Stimulated activated CD8-positive, alpha-beta memory T cell treated with anti-CD3 and anti-CD28 coated beads, Interleukin-4, amount 100 ng/mL, for 24 hours (primary cell): ENCODE results near the gene CLPTM1L.
"Not testable (repeated sequence)": the region's sequence is repeated elsewhere in the genome, so short reads cannot be mapped to it uniquely, and the experiment has no call there.

ENCODE experiments used
- DNase-seq: peaks from one replicate; pipeline ENCODE4 v3.0.0-alpha.2; 2020; ENCODE audit warnings: low read depth

The CLPTM1L gene

GRCh38 chr5:1359713-1360112, 14.8 kb upstream of the CLPTM1L start:
- no peak for DNase-seq

- no peak for DNase-seq
These were observed 14.2 kb upstream of the CLPTM1L start for GRCh38 chr5:1359031-1359645.

GRCh38 chr5:1358726-1359025, 13.8 kb upstream of the CLPTM1L start:
- DNase-seq = no peak

GRCh38 chr5:1357946-1358725, 13.2 kb upstream of the CLPTM1L start:
- DNase-seq = no peak

GRCh38 chr5:1356873-1357787, 12.2 kb upstream of the CLPTM1L start:
- no peak for DNase-seq

- DNase-seq = no peak
These were observed 9.7 kb upstream of the CLPTM1L start for GRCh38 chr5:1354576-1354975.

- DNase-seq = no peak
These were observed 7.6 kb upstream of the CLPTM1L start for GRCh38 chr5:1352231-1353219.

- no peak for DNase-seq
These were observed 6.3 kb upstream of the CLPTM1L start for GRCh38 chr5:1351156-1351555.

GRCh38 chr5:1349246-1349645, 4.3 kb upstream of the CLPTM1L start:
- DNase-seq = no peak

GRCh38 chr5:1348986-1349245, 4.0 kb upstream of the CLPTM1L start:
- DNase-seq = no peak

- no peak for DNase-seq
These were observed 2.7 kb upstream of the CLPTM1L start for GRCh38 chr5:1347571-1347970.

- DNase-seq = no peak
These were observed 1.9 kb upstream of the CLPTM1L start for GRCh38 chr5:1346627-1347440.

GRCh38 chr5:1345876-1346626, 1.2 kb upstream of the CLPTM1L start:
- no peak for DNase-seq

- no peak for DNase-seq
These were observed 683 bp downstream of the CLPTM1L start for GRCh38 chr5:1343931-1344901.

GRCh38 chr5:1343315-1343751, 1.6 kb downstream of the CLPTM1L start:
- DNase-seq = no peak

- not testable (repeated sequence) for DNase-seq
These were observed 2.2 kb downstream of the CLPTM1L start for GRCh38 chr5:1342711-1343110.

- no peak for DNase-seq
These were observed 2.6 kb downstream of the CLPTM1L start for GRCh38 chr5:1342268-1342667.

- DNase-seq = no peak
These were observed 3.0 kb downstream of the CLPTM1L start for GRCh38 chr5:1341863-1342262.

GRCh38 chr5:1339818-1340210, 5.1 kb downstream of the CLPTM1L start:
- not testable (repeated sequence) for DNase-seq
